PFSK-1 (cell line): ENCODE results near the gene SETD6.

ENCODE experiments used
- POLR2AphosphoS5 ChIP-seq: IDR thresholded peaks from 2 replicates; pipeline ENCODE4 v1.6.1; 2012; ENCODE audit warnings: low read depth, mild to moderate bottlenecking, control low read depth, low read length, moderate library complexity
- REST ChIP-seq, 2 experiments: IDR thresholded peaks; 2 replicates each; pipeline versions ENCODE4 v1.6.1 to v1.8.0; 2011 to 2012; ENCODE audit warnings: low read depth in 2 of 2, low read length in 2 of 2, control low read depth in 1 of 2, inconsistent platforms in 1 of 2, mild to moderate bottlenecking in 1 of 2, moderate library complexity in 1 of 2; ENCODE audit not compliant: insufficient read depth in 1 of 2
- TAF1 ChIP-seq: IDR thresholded peaks from 2 replicates; pipeline ENCODE4 v1.6.1; 2012; ENCODE audit warnings: low read length, control low read depth, borderline replicate concordance; ENCODE audit not compliant: insufficient read depth

GRCh38 chr16:58500430-58501241 lies 14.7 kb upstream of the SETD6 start:
- TF ChIP-seq TAF1 = no peak
- TF ChIP-seq REST (IDR thresholded peaks at IDR 0.05; ENCODE audit: insufficient read depth in 1 of 2, low read depth in 2 of 2, low read length in 2 of 2) = no peak
- TF ChIP-seq POLR2AphosphoS5 = no peak
